Smooth muscle cell (in vitro differentiated cells): ENCODE results near the gene LDB2. TPM values are rescaled to one million over a fixed set of nuclear protein-coding genes. Genes with fewer than 3 reads are reported as not detected.

Experiments
- DNase-seq: peaks from one replicate; lab custom pipeline; 2025; ENCODE audit not compliant: unreplicated experiment; lab: John Stamatoyannopoulos, UW
- H2AFZ ChIP-seq: fragments of 200-600 bp; sonication (generic); 2 replicates; pipeline ENCODE4 v1.6.0; 2016; ENCODE audit warnings: antibody characterized with exemption, low read depth, mild to moderate bottlenecking
- H3F3A ChIP-seq: fragments of 200-600 bp; sonication (generic); 2 replicates; pipeline ENCODE4 v1.6.0; 2017; ENCODE audit warnings: antibody characterized with exemption, low read depth
- H3K27ac ChIP-seq: fragments of 200-600 bp; sonication (generic); 2 replicates; pipeline ENCODE4 v1.5.1; 2016; ENCODE audit warnings: low read depth, mild to moderate bottlenecking
- H3K27me3 ChIP-seq: fragments of 200-600 bp; sonication (generic); 2 replicates; pipeline ENCODE4 v1.6.1; 2016; ENCODE audit warnings: low read depth, mild to moderate bottlenecking
- H3K36me3 ChIP-seq: fragments of 200-600 bp; sonication (generic); 2 replicates; pipeline ENCODE4 v1.5.1; 2016; ENCODE audit warnings: low read depth
- H3K4me1 ChIP-seq: fragments of 200-600 bp; sonication (generic); 2 replicates; pipeline ENCODE4 v1.5.1; 2016; ENCODE audit warnings: low read depth
- H3K4me2 ChIP-seq: fragments of 200-600 bp; sonication (generic); 2 replicates; pipeline ENCODE4 v1.6.0; 2016; ENCODE audit warnings: mild to moderate bottlenecking
- H3K4me3 ChIP-seq: fragments of 200-600 bp; sonication (generic); 2 replicates; pipeline ENCODE4 v1.5.1; 2016; ENCODE audit warnings: mild to moderate bottlenecking
- H3K79me2 ChIP-seq: fragments of 200-600 bp; sonication (generic); 2 replicates; pipeline ENCODE4 v1.6.0; 2016; ENCODE audit warnings: low read depth, mild to moderate bottlenecking
- H3K9ac ChIP-seq: fragments of 200-600 bp; sonication (generic); 2 replicates; pipeline ENCODE4 v1.6.0; 2016; ENCODE audit warnings: low read depth
- H3K9me3 ChIP-seq: fragments of 200-600 bp; sonication (generic); replicated peaks from 2 replicates; pipeline ENCODE4 v1.5.1; 2016; ENCODE audit warnings: low read depth
- H4K20me1 ChIP-seq: fragments of 200-600 bp; sonication (generic); 2 replicates; pipeline ENCODE4 v1.6.0; 2016; ENCODE audit warnings: low read depth
- CTCF ChIP-seq: fragments of 200-600 bp; sonication (generic); IDR thresholded peaks from 2 replicates; pipeline ENCODE4 v1.5.1; 2017; ENCODE audit warnings: borderline replicate concordance, mild to moderate bottlenecking, antibody characterized with exemption; ENCODE audit not compliant: insufficient read depth, poor library complexity, severe bottlenecking
- WGBS: methylation state at CpG from one replicate; pipeline ENCODE4 v1.1.7; 2016; ENCODE audit warnings: low lambda C conversion rate; 5-methylcytosine and 5-hydroxymethylcytosine counted together
- polyA plus RNA-seq: library from polyadenylated mRNA; unstranded; fragments of >200 nt; fragmentation: Nextera tagmentation; extraction: Ambion mirVana; gene quantifications from 2 replicates; pipeline ENCODE4 v1.2.1, GENCODE V29; 2016
- total RNA-seq: library from RNA; depleted of rRNA; stranded (reverse); fragments of >200 nt; gene quantifications from 2 replicates; pipeline ENCODE4 v1.2.3, GENCODE V29; 2014

LDB2 gene
- total and polyA plus RNA-seq, 2 experiments from 2014 or later: 30.6 to 61.5 TPM

GRCh38 chr4:16824278-16824806 lies 74.1 kb downstream of the LDB2 start:
- Histone ChIP-seq H3K27ac (no peak overlapping the region), H2AFZ (no peak overlapping the region), H3K4me2 (no peak overlapping the region), H3K36me3 (no peaks in the 10 kb centered on the region), H3K4me3 (no peak overlapping the region), H3F3A (no peaks in the 10 kb centered on the region), H3K4me1 (no peaks in the 10 kb centered on the region), H4K20me1 (no peaks in the 10 kb centered on the region), H3K27me3 (no peaks in the 10 kb centered on the region), H3K9ac (no peak overlapping the region), H3K9me3 (no peaks in the 10 kb centered on the region), H3K79me2 (no peaks in the 10 kb centered on the region)
- WGBS: 75% methylated on average over 4 of the region's 4 CpGs
- no peak for TF ChIP-seq CTCF
- no peak for DNase-seq

- no peak for DNase-seq
- Histone ChIP-seq H3F3A (no peaks in the 10 kb centered on the region), H3K9me3 (no peaks in the 10 kb centered on the region), H3K9ac (no peak overlapping the region), H3K27ac (no peak overlapping the region), H3K4me1 (peaks cover 8% of the 10 kb centered on the region), H3K27me3 (no peaks in the 10 kb centered on the region), H3K4me3 (no peak overlapping the region), H4K20me1 (no peaks in the 10 kb centered on the region), H2AFZ (no peak overlapping the region), H3K79me2 (no peaks in the 10 kb centered on the region), H3K4me2 (no peak overlapping the region), H3K36me3 (no peaks in the 10 kb centered on the region)
- WGBS: 55% methylated on average over 6 of the region's 6 CpGs
- no peak for TF ChIP-seq CTCF
Measured at GRCh38 chr4:16820329-16820728, 78.1 kb downstream of the LDB2 start.

- WGBS: 89% methylated on average over 3 of the region's 3 CpGs
Measured at GRCh38 chr4:16819652-16820051, 78.8 kb downstream of the LDB2 start.

More at GRCh38 chr4:16819652-16820051, 78.8 kb downstream of the LDB2 start:
- Histone ChIP-seq H3K27ac (no peak overlapping the region), H3K27me3 (no peaks in the 10 kb centered on the region), H3K9me3 (no peaks in the 10 kb centered on the region), H3K79me2 (no peaks in the 10 kb centered on the region), H4K20me1 (no peaks in the 10 kb centered on the region), H3K4me2 (no peak overlapping the region), H3K36me3 (no peaks in the 10 kb centered on the region), H3K4me1 (peaks cover 8% of the 10 kb centered on the region), H2AFZ (no peak overlapping the region), H3F3A (no peaks in the 10 kb centered on the region), H3K9ac (no peak overlapping the region), H3K4me3 (no peak overlapping the region)
- no peak for TF ChIP-seq CTCF
- DNase-seq: no peak
